ENCODE measurements around the gene ANP32D. TPM values are rescaled to one million over a fixed set of nuclear protein-coding genes. Genes with fewer than 3 reads are reported as not detected.

The ANP32D gene
- total RNA-seq, result not detected in 2 replicates

DNA sequence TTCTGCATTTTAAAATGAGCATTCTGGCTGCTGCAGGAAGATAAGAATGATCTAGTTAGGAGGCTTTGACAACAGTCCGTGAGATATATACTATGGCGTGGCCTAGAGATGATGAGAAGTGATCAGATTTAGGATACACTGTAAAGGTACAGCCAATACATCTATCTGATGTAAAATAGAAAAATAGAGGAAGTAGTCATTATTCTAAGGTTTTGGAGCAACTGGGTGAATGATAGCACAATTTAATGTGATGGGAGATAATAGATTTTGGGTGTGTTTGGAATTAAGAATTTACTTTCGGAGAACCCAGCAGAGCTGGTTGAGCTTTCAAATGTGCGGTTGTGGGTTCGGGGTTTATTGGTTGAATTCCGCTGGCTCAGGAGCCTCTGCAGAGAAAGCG lies at the start of gene ANP32D:
TSS of gene ANP32D (plus strand) at position 301 of the 400 bp plus-strand sequence. CDS start 106 bp downstream, outside the sequence.

GRCh38 chr12:48482198-48482597 lies 9.8 kb downstream of the ANP32D start, which contains the start of gene C12orf54:
Gene C12orf54 (plus strand): TSS chr12:48482498. CDS start chr12:48483297, 799 bp downstream.

Other genes starting within 250 kb of the ANP32D start
- 14.5 and 17.5 TPM in 2 replicates for gene ZNF641, start 121.6 kb upstream of the ANP32D start, total RNA-seq
- not detected in 2 replicates for gene C12orf54, start 9.9 kb downstream of the ANP32D start, total RNA-seq
- not detected in 2 replicates for gene OR8S1, start 53.1 kb downstream of the ANP32D start, total RNA-seq
- not detected in 2 replicates for gene LALBA, start 97.5 kb downstream of the ANP32D start, total RNA-seq
- gene KANSL2, start 209.7 kb downstream of the ANP32D start, total RNA-seq, result 43.1 and 51.4 TPM in 2 replicates
- 31.0 and 36.5 TPM in 2 replicates for gene CCNT1, start 244.1 kb downstream of the ANP32D start, total RNA-seq